ENCODE data around the gene BRD9.

BRD9 gene

DNA sequence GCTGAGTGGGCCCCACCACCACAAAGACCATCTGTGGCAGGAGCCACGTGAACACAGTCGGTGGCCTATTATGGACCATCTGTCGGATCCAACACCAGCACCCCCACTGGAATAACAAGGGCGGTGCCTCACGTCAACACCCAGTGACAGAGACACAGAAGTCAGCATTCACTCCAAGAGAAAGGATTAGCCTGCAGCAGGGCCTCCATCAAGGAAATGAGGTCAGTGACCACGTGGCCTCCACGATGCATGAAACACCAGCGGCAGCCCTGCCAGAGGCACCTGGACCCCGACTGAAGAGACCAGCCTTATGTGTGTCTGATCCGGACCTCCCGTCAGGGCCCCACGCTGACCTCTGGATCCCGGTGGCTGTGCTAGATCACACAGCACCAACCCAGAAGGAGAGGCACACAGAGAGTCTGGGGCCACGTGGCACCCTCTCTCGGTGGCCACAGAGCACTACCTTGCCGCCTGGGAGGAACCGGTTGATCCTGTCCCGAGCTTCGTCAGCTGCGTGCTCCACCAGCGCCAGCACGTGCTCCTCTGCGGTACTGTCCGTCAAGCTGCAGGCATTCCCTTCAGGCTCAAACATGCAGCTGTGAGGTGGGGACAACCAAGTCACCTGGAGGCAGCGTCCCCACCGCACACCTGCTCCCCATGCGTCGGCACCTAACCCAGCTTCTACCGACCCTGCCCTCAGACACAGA lies 9.0 kb downstream of the BRD9 start:
- peaks cover 78% of the 10 kb centered on the region for H3K79me2 ChIP-seq (ENCODE audit: control insufficient read depth, low read length)
- H3K27me3 ChIP-seq (ENCODE audit: control insufficient read depth, low read length): no peaks in the 10 kb centered on the region
- H3K27ac ChIP-seq (ENCODE audit: low read depth, low read length): no peak overlapping the region
- TF ChIP-seq, protein P1, sequence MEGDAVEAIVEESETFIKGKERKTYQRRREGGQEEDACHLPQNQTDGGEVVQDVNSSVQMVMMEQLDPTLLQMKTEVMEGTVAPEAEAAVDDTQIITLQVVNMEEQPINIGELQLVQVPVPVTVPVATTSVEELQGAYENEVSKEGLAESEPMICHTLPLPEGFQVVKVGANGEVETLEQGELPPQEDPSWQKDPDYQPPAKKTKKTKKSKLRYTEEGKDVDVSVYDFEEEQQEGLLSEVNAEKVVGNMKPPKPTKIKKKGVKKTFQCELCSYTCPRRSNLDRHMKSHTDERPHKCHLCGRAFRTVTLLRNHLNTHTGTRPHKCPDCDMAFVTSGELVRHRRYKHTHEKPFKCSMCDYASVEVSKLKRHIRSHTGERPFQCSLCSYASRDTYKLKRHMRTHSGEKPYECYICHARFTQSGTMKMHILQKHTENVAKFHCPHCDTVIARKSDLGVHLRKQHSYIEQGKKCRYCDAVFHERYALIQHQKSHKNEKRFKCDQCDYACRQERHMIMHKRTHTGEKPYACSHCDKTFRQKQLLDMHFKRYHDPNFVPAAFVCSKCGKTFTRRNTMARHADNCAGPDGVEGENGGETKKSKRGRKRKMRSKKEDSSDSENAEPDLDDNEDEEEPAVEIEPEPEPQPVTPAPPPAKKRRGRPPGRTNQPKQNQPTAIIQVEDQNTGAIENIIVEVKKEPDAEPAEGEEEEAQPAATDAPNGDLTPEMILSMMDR (IDR thresholded peaks at IDR 0.05; ENCODE audit: low read depth, low read length, poor library complexity, severe bottlenecking): no peak
- peaks cover 13% of the 10 kb centered on the region; the same call in 1 of the 2 replicates for H4K20me1 ChIP-seq (ENCODE audit: control insufficient read depth, insufficient read depth, low read depth, low read length)
- no peak overlapping the region for H3K4me3 ChIP-seq (ENCODE audit: low read length)
- no peak overlapping the region for H3K4me2 ChIP-seq (ENCODE audit: low read length)
- peaks cover 5% of the 10 kb centered on the region; the same call in 1 of the 2 replicates for H3F3A ChIP-seq (ENCODE audit: control insufficient read depth, insufficient read depth)
- H3K9me2 ChIP-seq (replicated peaks; ENCODE audit: control insufficient read depth, low read length): no peaks in the 10 kb centered on the region
- H3K9me3 ChIP-seq (ENCODE audit: control insufficient read depth, insufficient read depth, low read length): no peaks in the 10 kb centered on the region
- H3K4me1 ChIP-seq (ENCODE audit: control insufficient read depth, low read length): no peaks in the 10 kb centered on the region
- H3K36me3 ChIP-seq (ENCODE audit: control insufficient read depth, low read length): peaks cover 80% of the 10 kb centered on the region

DNA sequence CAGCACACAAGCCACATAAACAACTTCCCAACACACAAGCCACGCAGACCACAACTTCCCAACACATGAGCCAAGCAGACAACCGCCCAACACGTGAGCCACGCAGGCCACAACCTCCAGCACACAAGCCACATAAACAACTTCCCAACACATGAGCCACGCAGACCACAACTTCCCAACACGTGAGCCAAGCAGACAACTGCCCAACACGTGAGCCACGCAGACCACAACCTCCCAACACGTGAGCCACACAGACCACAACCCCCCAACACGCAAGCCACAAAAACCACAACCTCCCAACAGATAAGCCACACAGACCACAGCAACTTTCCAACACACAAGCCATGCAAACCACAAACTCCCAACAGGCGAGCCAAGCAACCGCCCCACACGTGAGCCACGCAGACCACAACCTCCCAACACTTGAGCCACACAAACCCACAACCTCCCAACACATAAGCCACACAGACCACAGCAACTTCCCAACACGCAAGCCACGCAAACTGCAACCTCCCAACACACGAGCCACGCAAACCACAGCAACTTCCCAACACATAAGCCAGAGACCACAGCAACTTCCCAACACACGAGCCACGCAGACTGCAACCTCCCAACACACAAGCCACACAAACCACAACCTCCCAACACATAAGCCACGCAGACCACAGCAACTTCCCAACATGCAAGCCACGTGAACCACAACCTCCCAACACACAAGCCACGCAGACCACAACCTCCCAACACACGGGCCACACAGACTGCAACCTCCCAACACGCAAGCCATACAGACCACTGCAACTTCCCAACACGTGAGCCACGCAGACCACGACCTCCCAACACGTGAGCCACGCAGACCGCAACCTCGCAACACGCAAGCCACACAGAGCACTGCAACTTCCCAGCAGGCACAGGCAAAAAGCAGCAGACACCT lies 10.1 kb downstream of the BRD9 start:
- Histone ChIP-seq H3K4me3 (ENCODE audit: low read length) (no peak overlapping the region), H3K9me2 (replicated peaks; ENCODE audit: control insufficient read depth, low read length) (no peaks in the 10 kb centered on the region), H3K36me3 (ENCODE audit: control insufficient read depth, low read length) (peaks cover 78% of the 10 kb centered on the region), H3K9me3 (ENCODE audit: control insufficient read depth, insufficient read depth, low read length) (no peaks in the 10 kb centered on the region), H3K4me1 (ENCODE audit: control insufficient read depth, low read length) (no peaks in the 10 kb centered on the region), H3F3A (ENCODE audit: control insufficient read depth, insufficient read depth) (peaks cover 5% of the 10 kb centered on the region; the same call in 1 of the 2 replicates), H3K4me2 (ENCODE audit: low read length) (no peak overlapping the region), H3K27ac (ENCODE audit: low read depth, low read length) (no peak overlapping the region), H4K20me1 (ENCODE audit: control insufficient read depth, insufficient read depth, low read depth, low read length) (peaks cover 13% of the 10 kb centered on the region; the same call in 1 of the 2 replicates), H3K79me2 (ENCODE audit: control insufficient read depth, low read length) (peaks cover 67% of the 10 kb centered on the region), H3K27me3 (ENCODE audit: control insufficient read depth, low read length) (no peaks in the 10 kb centered on the region)
- no peak for TF ChIP-seq EZH2phosphoT487 (IDR thresholded peaks at IDR 0.05; ENCODE audit: borderline replicate concordance, low read length)
- TF ChIP-seq, protein P1 (IDR thresholded peaks at IDR 0.05; ENCODE audit: low read depth, low read length, poor library complexity, severe bottlenecking): no peak

DNA sequence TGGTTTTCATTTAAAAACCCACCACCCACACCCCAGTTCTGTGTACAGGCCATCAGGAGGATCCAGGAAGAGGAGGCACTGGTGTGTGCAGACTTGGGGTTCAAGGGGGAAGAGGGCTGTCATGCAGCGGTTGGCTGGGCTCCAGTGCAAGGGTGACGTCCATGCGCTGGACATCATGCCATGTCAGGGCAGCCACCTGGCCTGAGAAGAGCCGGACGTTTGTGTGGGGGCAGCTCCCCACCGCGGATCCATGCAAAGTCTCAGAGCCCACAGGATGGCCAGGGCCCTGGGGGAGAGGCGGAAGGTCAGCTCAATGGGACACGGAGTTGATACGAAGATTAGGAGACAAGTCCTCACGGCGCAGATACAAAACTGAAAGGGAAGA lies 11.1 kb downstream of the BRD9 start:
- H4K20me1 ChIP-seq (ENCODE audit: control insufficient read depth, insufficient read depth, low read depth, low read length): peaks cover 13% of the 10 kb centered on the region; the same call in 1 of the 2 replicates
- H3K4me3 ChIP-seq (ENCODE audit: low read length): no peak overlapping the region
- TF ChIP-seq, protein P1 (IDR thresholded peaks at IDR 0.05; ENCODE audit: low read depth, low read length, poor library complexity, severe bottlenecking): no peak
- TF ChIP-seq EZH2phosphoT487 (IDR thresholded peaks at IDR 0.05; ENCODE audit: borderline replicate concordance, low read length): no peak
- no peaks in the 10 kb centered on the region for H3K9me3 ChIP-seq (ENCODE audit: control insufficient read depth, insufficient read depth, low read length)
- peaks cover 57% of the 10 kb centered on the region for H3K79me2 ChIP-seq (ENCODE audit: control insufficient read depth, low read length)
- H3K27me3 ChIP-seq (ENCODE audit: control insufficient read depth, low read length): no peaks in the 10 kb centered on the region
- no peaks in the 10 kb centered on the region for H3K4me1 ChIP-seq (ENCODE audit: control insufficient read depth, low read length)
- no peak overlapping the region for H3K4me2 ChIP-seq (ENCODE audit: low read length)
- no peaks in the 10 kb centered on the region for H3K9me2 ChIP-seq (replicated peaks; ENCODE audit: control insufficient read depth, low read length)
- no peak overlapping the region for H3K27ac ChIP-seq (ENCODE audit: low read depth, low read length)
- peaks cover 5% of the 10 kb centered on the region; the same call in 1 of the 2 replicates for H3F3A ChIP-seq (ENCODE audit: control insufficient read depth, insufficient read depth)
- peaks cover 77% of the 10 kb centered on the region for H3K36me3 ChIP-seq (ENCODE audit: control insufficient read depth, low read length)
